HG03565 (cell line): Measurements from ENCODE around the gene CHMP1A.

Source experiments
- ATAC-seq: cut with Tn5 transposase; IDR thresholded peaks from one replicate; pipeline ENCODE4 v1.9.1; 2021; ENCODE audit warnings: mild to moderate bottlenecking, moderate library complexity; ENCODE audit not compliant: unreplicated experiment

CHMP1A gene

GRCh38 chr16:89607937-89608740 is 49.4 kb downstream of the CHMP1A start:
- ATAC-seq, result no peak

- no peak for ATAC-seq
These were observed 50.1 kb downstream of the CHMP1A start for GRCh38 chr16:89607453-89607852.

GRCh38 chr16:89606006-89606405 is 51.5 kb downstream of the CHMP1A start:
- no peak for ATAC-seq

GRCh38 chr16:89605186-89605970 is 52.1 kb downstream of the CHMP1A start:
- ATAC-seq, result no peak

- ATAC-seq, result no peak
These were observed 52.7 kb downstream of the CHMP1A start for GRCh38 chr16:89604764-89605163.

- no peak for ATAC-seq
These were observed 54.4 kb downstream of the CHMP1A start for GRCh38 chr16:89602952-89603590.

- ATAC-seq, result no peak
These were observed 55.1 kb downstream of the CHMP1A start for GRCh38 chr16:89602273-89602951.

GRCh38 chr16:89601906-89602272 is 55.6 kb downstream of the CHMP1A start:
- no peak for ATAC-seq

- no peak for ATAC-seq
These were observed 56.6 kb downstream of the CHMP1A start for GRCh38 chr16:89600956-89601355.

GRCh38 chr16:89600427-89600826 is 57.1 kb downstream of the CHMP1A start:
- ATAC-seq, result no peak

GRCh38 chr16:89599902-89600301 is 57.6 kb downstream of the CHMP1A start:
- no peak for ATAC-seq

GRCh38 chr16:89599451-89599858 is 58.1 kb downstream of the CHMP1A start:
- no peak for ATAC-seq

- ATAC-seq, result no peak
These were observed 59.3 kb downstream of the CHMP1A start for GRCh38 chr16:89598199-89598598.

GRCh38 chr16:89596957-89597649 is 60.4 kb downstream of the CHMP1A start:
- ATAC-seq, result no peak

GRCh38 chr16:89596061-89596689 is 61.3 kb downstream of the CHMP1A start:
- no peak for ATAC-seq

GRCh38 chr16:89595330-89596060 is 62.0 kb downstream of the CHMP1A start:
- no peak for ATAC-seq
